GM12878 (cell line): Measurements from ENCODE around the gene MST1.

ENCODE experiments used
- CTCF ChIP-seq, 3 experiments: IDR thresholded peaks in 2 of 3; conservative IDR thresholded peaks in 1 of 3; 2 replicates each; pipeline ENCODE4 v1.5.1; 2011; ENCODE audit warnings: low read depth in 3 of 3, low read length in 3 of 3, mild to moderate bottlenecking in 3 of 3, control low read depth in 2 of 3, moderate library complexity in 2 of 3, inconsistent platforms in 1 of 3, mixed read lengths in 1 of 3; ENCODE audit not compliant: control insufficient read depth in 2 of 3, insufficient read depth in 1 of 3; ENCODE audit errors: extremely low read depth in 1 of 3
- DPF2 ChIP-seq: fragments of 450-650 bp; IDR thresholded peaks from 2 replicates; pipeline ENCODE4 v1.6.1; 2017; ENCODE audit warnings: mild to moderate bottlenecking
- EP300 ChIP-seq, 2 experiments: fragments of 150-350 bp in 1 of 2; IDR thresholded peaks; 2 replicates each; pipeline ENCODE4 v1.6.1; 2011 to 2012; ENCODE audit warnings: low read depth in 2 of 2, low read length in 2 of 2, borderline replicate concordance in 1 of 2, improper control_type of control experiment in 1 of 2, inconsistent platforms in 1 of 2; ENCODE audit not compliant: control insufficient read depth in 1 of 2
- EZH2 ChIP-seq: IDR thresholded peaks from 2 replicates; pipeline ENCODE4 v1.6.1; 2012; ENCODE audit warnings: low read depth, mild to moderate bottlenecking, control low read depth, inconsistent platforms, low read length, borderline replicate concordance; ENCODE audit not compliant: control insufficient read depth
- GABPA ChIP-seq: IDR thresholded peaks from 2 replicates; pipeline ENCODE4 v1.6.1; 2014; ENCODE audit warnings: antibody characterized with exemption, low read depth, mild to moderate bottlenecking, inconsistent platforms
- KAT2A ChIP-seq: conservative IDR thresholded peaks from 2 replicates; pipeline ENCODE4 v1.6.1; 2011; ENCODE audit warnings: low read depth, low read length; ENCODE audit not compliant: control insufficient read depth
- MEF2A ChIP-seq: IDR thresholded peaks from 2 replicates; pipeline ENCODE4 v1.6.1; 2011; ENCODE audit warnings: low read depth, mild to moderate bottlenecking, low read length, moderate library complexity; ENCODE audit not compliant: insufficient read depth
- MYC ChIP-seq: IDR thresholded peaks from 2 replicates; pipeline ENCODE4 v1.6.1; 2011; ENCODE audit warnings: mild to moderate bottlenecking, low read length, moderate library complexity, inconsistent platforms; ENCODE audit not compliant: insufficient read depth, insufficient replicate concordance, insufficient read length, severe bottlenecking
- POLR2A ChIP-seq: IDR thresholded peaks from 2 replicates; pipeline ENCODE4 v1.6.1; 2011; ENCODE audit warnings: low read depth, mild to moderate bottlenecking, low read length
- RFX5 ChIP-seq: IDR thresholded peaks from 2 replicates; pipeline ENCODE4 v1.6.1; 2011; ENCODE audit warnings: low read depth, low read length, improper control_type of control experiment
- STAT3 ChIP-seq: IDR thresholded peaks from 2 replicates; pipeline ENCODE4 v1.6.1; 2011; ENCODE audit warnings: low read depth, low read length, improper control_type of control experiment
- ZNF24 ChIP-seq: fragments of 450-650 bp; IDR thresholded peaks from 2 replicates; pipeline ENCODE4 v1.6.1; 2017; ENCODE audit warnings: antibody characterized with exemption, mild to moderate bottlenecking

- no peak for TF ChIP-seq ZNF24
- TF ChIP-seq EZH2: no peak
- TF ChIP-seq CTCF (IDR thresholded peaks at IDR 0.05 in 2 of 3, conservative IDR thresholded peaks at IDR 0.05 in 1 of 3; ENCODE audit: control insufficient read depth in 2 of 3, extremely low read depth in 1 of 3, insufficient read depth in 1 of 3, low read depth in 3 of 3, low read length in 3 of 3): no peak
- no peak for TF ChIP-seq KAT2A
- TF ChIP-seq POLR2A: no peak
- TF ChIP-seq GABPA: no peak
- TF ChIP-seq DPF2: no peak
- no peak for TF ChIP-seq STAT3
- no peak for TF ChIP-seq EP300 (IDR thresholded peaks at IDR 0.05; ENCODE audit: borderline replicate concordance in 1 of 2, control insufficient read depth in 1 of 2, low read depth in 2 of 2, low read length in 2 of 2)
- no peak for TF ChIP-seq RFX5
- no peak for TF ChIP-seq MEF2A
- TF ChIP-seq MYC: no peak
Observed at GRCh38 chr3:49675912-49676311, 13.4 kb downstream of the MST1 start.
